ENCODE data around the gene LYPD6B. TPM values are rescaled to one million over a fixed set of nuclear protein-coding genes. Genes with fewer than 3 reads are reported as not detected.

LYPD6B gene
- total RNA-seq, 1 experiment from 2014 or later, result 2.0 TPM

DNA sequence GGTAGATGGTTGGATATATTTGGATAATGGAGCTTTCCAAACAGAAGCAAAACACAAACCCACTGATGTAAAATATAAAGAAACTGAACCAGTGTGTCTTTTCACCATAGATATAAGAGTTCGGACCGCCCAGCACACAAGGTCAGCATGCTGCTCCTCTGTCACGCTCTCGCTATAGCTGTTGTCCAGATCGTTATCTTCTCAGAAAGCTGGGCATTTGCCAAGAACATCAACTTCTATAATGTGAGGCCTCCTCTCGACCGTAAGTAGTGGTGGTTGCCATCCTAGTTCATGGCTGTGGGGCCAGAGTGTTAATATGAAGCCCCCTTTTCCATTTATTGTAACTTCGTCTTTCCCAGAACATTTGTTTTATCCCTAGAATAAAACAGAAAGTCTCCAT is 166.6 kb downstream of the LYPD6B start:
- Histone ChIP-seq H3K14ac (ENCODE audit: insufficient read depth, low read length) (no peak overlapping the region), H4K91ac (ENCODE audit: insufficient read length, low read depth, low read length) (no peak overlapping the region), H2BK15ac (ENCODE audit: low read depth, low read length) (no peak overlapping the region), H3K56ac (ENCODE audit: insufficient read length, low read depth, low read length) (no peak overlapping the region), H3K4me2 (ENCODE audit: insufficient read depth, insufficient read length, low read length) (no peak overlapping the region), H4K20me1 (ENCODE audit: control insufficient read depth, insufficient read depth, insufficient read length) (no peaks in the 10 kb centered on the region), H2AK5ac (ENCODE audit: insufficient read length, low read length) (no peak overlapping the region), H2BK5ac (ENCODE audit: insufficient read length, low read length) (no peak overlapping the region), H2BK20ac (ENCODE audit: low read depth, low read length, poor library complexity, severe bottlenecking) (no peak overlapping the region), H3K23me2 (ENCODE audit: insufficient read length, low read depth, low read length, poor library complexity, severe bottlenecking) (no peaks in the 10 kb centered on the region), H4K5ac (ENCODE audit: insufficient read length, low read depth, low read length) (no peak overlapping the region), H3K9ac (ENCODE audit: extremely low read depth, insufficient read length, low read length) (no peak overlapping the region), H2AFZ (ENCODE audit: low read length) (no peak overlapping the region), H4K8ac (replicated peaks; ENCODE audit: insufficient read length, low read depth, low read length) (no peak overlapping the region), H3K27me3 (ENCODE audit: insufficient read depth, low read length) (no peaks in the 10 kb centered on the region), H3K79me1 (ENCODE audit: insufficient read depth, low read depth, low read length, poor library complexity, severe bottlenecking) (no peaks in the 10 kb centered on the region), H3K9me3 (ENCODE audit: control insufficient read depth, low read depth, low read length) (no peaks in the 10 kb centered on the region), H2BK12ac (ENCODE audit: insufficient read length, low read depth, low read length) (no peak overlapping the region), H3K79me2 (ENCODE audit: insufficient read depth, low read length) (no peaks in the 10 kb centered on the region), H3K4ac (ENCODE audit: low read depth, low read length) (no peak overlapping the region), H3K4me1 (ENCODE audit: insufficient read depth, low read length) (no peaks in the 10 kb centered on the region), H3T11ph (ENCODE audit: low read length) (no peak overlapping the region), H3K18ac (ENCODE audit: insufficient read length, low read depth, low read length) (no peak overlapping the region), H3K27ac (ENCODE audit: insufficient read length, low read depth, low read length) (no peak overlapping the region), H3K23ac (ENCODE audit: insufficient read length, low read depth, low read length) (no peak overlapping the region), H2BK120ac (ENCODE audit: low read depth, low read length, poor library complexity, severe bottlenecking) (no peak overlapping the region)
- H3K4me1 Mint-ChIP-seq, result no peaks in the 10 kb centered on the region
- no CpG with 5 or more reads among the region's 8 CpGs for WGBS (ENCODE audit: extremely low coverage, insufficient read length, low lambda C conversion rate)
- DNase-seq, result no peak
- no peaks in the 10 kb centered on the region for H3K9me3 Mint-ChIP-seq
- TF ChIP-seq, protein P1, sequence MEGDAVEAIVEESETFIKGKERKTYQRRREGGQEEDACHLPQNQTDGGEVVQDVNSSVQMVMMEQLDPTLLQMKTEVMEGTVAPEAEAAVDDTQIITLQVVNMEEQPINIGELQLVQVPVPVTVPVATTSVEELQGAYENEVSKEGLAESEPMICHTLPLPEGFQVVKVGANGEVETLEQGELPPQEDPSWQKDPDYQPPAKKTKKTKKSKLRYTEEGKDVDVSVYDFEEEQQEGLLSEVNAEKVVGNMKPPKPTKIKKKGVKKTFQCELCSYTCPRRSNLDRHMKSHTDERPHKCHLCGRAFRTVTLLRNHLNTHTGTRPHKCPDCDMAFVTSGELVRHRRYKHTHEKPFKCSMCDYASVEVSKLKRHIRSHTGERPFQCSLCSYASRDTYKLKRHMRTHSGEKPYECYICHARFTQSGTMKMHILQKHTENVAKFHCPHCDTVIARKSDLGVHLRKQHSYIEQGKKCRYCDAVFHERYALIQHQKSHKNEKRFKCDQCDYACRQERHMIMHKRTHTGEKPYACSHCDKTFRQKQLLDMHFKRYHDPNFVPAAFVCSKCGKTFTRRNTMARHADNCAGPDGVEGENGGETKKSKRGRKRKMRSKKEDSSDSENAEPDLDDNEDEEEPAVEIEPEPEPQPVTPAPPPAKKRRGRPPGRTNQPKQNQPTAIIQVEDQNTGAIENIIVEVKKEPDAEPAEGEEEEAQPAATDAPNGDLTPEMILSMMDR (conservative IDR thresholded peaks at IDR 0.05), result no peak
- no peaks in the 10 kb centered on the region for H3K36me3 Mint-ChIP-seq (ENCODE audit: insufficient read depth in 1 of 3, low read depth in 3 of 3)
- no peak overlapping the region for H3K4me3 Mint-ChIP-seq
- H3K27ac Mint-ChIP-seq, result no peak overlapping the region
- no peaks in the 10 kb centered on the region for H3K27me3 Mint-ChIP-seq (ENCODE audit: low read depth)

Measured in H9 (cell line).